Measurements from ENCODE around the gene VPS13D.
"Not testable (repeated sequence)": the region's sequence is repeated elsewhere in the genome, so short reads cannot be mapped to it uniquely, and the experiment has no call there.

VPS13D gene

GRCh38 chr1:12521096-12521495 is 291.3 kb downstream of the VPS13D start:
- no peak for DNase-seq

DNA sequence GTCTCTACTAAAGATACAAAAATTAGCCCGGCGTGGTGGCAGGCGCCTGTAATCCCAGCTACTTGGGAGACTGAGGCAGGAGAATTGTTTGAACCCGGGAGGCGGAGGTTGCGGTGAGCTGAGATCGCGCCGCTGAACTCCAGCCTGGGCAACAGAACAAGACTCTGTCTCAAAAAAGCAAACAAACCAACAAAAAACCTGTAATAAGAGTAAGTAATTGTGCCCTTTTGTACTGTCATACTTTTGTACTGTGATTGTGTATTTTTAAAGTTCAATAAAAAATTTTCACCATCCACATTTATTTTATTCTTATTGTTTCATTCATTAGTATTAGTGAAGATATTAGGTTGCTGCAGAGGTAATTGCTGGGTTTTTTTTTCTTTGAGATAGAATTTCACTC is 292.9 kb downstream of the VPS13D start:
- DNase-seq, result not testable (repeated sequence)

DNA sequence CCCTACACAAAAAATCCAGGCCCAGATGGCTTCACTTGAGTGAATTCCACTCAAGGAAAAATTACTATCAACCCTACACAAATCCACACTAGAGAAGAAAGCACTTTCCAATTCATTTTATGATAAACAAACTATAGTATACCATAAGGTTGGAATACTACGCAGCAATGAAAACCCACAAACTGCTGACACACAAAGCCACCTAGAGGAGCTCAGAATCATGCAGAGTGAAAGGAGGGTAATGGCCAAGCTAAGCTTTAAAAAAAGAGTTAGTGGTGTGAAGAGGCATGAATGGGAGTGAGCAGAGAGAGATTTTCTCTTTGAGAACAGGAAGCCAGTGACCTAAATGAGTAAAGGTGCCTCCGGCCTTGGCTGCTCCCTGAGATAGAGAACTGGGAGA is 294.4 kb downstream of the VPS13D start:
- DNase-seq, result no peak

DNA sequence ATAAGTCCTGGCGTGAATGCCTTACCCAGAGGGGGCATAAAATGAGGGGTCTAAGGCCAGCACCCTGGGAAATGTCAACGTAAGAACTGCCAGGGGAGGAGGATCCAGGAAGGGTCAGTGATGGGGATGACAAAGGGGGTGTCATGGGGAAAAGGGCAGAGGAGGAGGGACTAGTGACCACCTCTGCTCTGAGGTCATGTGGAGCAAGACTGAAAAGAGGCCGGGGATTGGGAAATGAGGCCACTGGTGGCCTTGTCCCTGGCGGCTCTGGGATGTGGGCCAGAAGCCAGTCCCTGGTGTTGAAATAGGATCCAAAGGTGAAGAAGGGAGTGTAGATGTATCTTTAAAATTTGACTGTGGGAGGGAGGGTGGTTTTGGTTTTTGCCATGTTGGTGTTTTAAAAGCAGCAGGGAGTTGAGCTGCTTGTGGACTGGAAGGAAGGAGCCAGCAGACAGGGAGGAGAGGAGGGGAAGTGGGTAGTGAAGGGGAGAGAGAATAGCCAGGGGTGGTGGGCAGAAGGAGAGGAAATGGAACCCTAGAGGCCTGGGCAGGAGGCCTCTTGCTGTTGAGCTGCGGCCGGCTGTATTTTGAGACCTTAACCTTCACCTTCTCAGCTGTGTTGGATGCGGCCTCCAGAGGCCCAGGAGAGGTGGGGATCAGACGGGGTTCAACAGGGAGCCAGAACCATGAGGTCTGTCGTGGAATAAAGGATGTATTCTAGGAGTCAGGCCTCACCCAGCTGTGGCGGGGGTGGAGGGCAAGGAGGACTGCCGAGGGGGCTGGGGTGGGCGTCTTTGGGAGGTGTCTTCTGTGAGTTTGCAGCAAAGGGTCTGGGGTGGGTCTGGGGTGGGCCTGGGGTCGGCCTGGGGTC is 295.7 kb downstream of the VPS13D start:
- DNase-seq, result no peak

- DNase-seq, result no peak
Measured at GRCh38 chr1:12527564-12527963, 297.7 kb downstream of the VPS13D start.

DNA sequence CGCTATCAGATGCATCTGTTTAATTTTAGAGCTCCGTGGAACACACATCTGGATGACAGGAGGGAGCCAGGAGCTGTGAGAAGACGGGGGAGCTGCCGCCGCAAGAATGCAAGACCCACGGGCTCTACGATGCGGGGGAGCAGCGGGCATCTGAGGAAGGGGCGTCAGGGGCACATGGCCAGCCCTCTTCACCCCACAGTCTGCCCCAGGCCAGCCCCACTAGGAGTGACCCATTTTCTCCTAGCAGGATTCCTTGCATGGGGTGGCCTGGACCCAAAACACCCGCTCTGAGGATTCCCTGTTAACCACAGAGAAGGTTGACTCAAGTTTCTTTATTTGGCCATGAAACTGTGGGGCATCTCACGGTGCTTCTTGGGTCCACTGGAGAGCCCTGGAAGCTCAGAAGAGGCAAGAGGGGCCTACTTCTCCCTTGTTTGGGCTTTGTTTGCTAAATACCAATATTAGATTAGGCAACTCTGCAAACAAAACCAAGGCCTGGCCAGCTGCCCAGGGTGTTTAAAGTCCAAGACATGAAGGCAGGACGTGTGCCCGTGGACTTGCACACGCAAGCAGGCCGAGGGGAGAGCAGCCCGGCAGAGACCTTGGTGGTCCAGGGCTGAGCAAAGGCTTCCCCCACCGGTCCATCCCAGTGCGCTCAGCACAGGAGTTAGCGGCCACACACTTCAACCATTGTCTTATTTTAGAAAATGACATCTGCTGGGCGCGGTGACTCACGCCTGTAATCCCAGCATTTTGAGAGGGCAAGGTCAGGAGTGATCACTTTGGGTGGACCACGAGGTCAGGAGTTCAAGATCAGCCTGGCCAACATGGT is 298.4 kb downstream of the VPS13D start:
- DNase-seq, result no peak

- DNase-seq, result no peak
Measured at GRCh38 chr1:12529640-12530174, 299.9 kb downstream of the VPS13D start.

GRCh38 chr1:12530462-12531178 is 300.8 kb downstream of the VPS13D start:
- DNase-seq, result no peak

DNA sequence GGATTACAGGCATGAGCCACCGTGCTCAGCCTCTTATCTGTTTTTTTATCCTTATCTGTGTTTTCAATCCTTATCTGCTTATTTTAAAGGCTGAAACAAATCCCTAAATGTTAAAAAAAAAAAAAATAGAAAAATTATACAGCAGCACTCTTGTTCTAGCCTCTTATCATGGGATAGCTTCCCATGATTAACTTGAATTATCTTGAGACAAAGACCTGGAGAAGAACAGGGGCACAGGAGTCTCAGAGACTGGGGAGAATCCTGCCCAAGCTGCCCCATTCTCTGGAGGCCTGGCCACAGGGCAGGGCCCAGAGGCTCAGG is 301.3 kb downstream of the VPS13D start:
- no peak for DNase-seq

DNA sequence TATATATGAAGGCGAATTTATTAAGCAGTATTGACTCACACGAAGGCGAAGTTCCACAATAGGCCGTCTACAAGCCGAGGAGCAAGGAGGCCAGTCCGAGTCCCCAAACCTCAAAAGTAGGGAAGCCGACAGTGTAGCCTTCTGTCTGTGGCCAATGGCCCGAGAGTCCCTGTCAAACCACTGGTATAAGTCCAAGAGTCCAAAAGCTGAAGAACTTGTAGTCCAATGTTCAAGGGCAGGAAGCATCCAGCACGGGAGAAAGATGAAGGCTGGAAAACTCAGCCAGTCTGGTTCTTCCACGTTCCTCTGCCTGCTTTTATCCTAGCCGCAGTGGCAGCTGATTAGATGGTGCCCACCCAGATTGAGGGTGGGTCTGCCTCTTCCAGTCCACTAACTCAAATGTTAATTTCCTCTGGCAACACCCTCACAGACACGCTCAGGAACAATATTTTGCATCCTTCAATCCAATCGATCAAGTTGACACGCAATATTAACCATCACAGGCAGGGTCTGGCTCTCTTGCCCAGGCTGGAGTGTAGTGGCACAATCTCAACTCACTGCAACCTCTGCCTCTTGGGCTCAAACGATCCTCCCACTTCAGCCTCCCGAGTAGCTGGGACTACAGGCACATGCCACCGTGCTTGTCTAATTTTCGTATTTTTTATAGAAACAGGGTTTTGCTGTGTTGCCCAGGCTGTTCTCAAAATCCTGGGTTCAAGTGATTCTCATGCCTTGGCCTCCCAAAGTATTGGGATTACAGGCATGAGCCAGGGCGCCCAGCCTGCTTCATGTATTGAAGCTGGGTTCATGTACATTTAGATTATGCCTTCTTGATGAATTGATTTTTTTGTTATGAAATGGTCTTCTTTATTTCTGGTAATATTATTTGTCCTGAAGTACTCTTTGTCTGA is 302.8 kb downstream of the VPS13D start:
- no peak for DNase-seq

DNA sequence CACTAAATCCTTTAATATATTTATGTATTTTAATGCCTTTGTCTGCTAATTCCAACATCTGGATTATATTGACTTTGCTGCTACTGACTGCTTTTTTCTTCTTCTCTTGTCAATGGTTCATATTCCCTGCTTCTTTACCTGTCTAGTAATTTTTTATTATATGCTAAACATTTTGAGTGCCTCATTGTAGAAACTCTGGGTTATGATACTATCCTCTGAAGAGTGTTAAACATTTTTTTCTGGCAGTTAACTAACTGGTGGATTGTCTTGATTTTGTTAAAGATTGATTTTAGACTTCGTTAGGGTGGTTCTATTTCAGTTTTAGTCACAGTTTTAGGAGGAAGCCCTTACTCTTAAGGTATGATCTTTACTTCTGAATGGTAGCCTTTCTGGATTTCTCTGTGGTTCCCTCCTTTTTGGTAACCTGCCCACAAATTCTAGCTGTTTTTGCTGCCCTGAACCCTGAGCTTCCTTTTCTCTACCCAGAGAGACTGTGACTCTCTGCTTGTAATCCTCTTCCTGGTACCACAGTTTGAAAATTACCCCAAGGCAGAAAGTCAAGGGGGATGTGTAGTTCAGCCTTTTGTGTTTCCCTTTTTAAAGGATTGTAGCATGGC is 306.3 kb downstream of the VPS13D start:
- DNase-seq, result no peak

DNA sequence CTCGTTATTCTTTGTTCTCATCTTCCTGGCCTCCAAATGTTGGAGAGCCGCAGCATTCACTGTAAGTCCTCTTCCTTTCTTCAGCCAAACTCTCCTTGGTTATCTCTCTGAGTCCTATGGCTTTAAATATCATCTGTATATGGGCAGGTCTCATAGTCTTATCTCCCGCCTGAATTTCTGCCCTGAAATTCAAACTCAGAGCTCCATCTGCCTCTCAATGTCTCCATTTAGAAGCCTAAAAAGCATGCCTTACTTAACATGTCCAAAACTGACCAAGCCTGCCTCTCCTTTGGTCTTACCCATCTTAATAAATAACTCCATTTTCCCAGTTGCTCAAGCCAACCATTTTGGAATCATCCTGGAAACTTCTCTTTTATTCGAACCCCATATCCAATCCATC is 307.5 kb downstream of the VPS13D start:
- DNase-seq, result no peak

GRCh38 chr1:12537906-12538461 is 308.2 kb downstream of the VPS13D start:
- DNase-seq, result no peak

- not testable (repeated sequence) for DNase-seq
Measured at GRCh38 chr1:12538536-12538935, 308.7 kb downstream of the VPS13D start.

DNA sequence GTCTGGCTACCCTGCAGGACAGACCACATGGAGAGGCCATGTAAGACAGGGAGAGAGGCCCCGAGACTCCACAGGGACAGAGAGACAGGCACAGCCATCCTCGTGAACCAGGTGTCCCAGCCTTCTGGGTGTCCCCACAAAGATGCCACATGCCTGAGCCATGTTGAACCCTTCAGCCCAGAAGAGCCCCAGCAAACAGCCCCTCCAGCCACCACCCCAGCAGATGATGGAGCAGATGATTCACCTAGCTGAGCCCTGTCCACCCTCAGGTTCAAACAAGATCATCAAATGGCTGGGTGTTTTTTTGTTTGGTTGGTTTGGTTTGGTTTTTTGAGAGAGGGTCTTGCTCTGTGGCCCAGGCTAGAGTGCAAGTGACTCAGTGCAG is 309.5 kb downstream of the VPS13D start:
- DNase-seq, result no peak

GRCh38 chr1:12539705-12540579 is 310.1 kb downstream of the VPS13D start:
- no peak for DNase-seq

- no peak for DNase-seq
Measured at GRCh38 chr1:12540580-12541273, 310.9 kb downstream of the VPS13D start.

DNA sequence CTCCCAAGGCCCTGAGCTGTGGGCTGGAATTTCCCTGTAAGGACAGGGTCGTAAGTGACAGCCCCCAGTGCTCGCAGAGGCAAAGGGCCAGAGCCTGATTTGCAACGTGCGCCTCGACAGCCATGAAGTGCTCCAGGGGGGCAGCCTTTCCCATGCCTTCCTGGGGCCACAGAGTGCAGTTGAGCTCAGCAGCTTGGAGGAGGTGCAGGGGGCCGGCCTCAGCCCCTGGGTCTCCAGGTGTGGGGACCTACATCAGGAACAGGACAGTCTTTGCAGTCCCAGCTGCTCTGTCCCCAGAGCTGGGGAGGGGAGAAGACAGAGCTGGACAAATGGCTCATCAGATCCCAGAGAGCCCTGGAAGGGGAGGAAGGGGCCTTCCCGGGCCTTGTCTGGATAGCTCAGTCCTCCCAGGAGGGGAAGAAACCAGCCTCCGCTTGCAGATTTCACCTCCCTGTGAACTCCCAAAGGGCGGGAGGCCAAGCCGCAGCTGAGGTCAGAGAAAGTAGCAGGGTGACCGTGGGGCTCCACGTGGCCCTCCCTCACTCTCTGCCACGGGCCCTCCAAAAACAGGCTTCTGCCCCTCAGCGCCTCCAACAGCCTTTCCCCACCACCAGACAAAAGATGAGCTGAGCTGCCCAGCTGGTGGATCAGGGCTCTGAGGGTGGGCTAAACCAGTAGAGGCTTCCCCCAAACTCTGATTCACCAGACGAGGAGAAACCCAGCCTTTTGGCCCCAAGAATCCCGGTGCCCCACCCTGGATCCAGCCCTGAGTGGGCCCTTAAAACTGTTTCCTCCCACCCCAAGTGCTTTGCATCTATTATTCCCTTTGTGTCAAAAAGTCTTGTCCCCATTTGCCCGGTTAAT is 311.7 kb downstream of the VPS13D start:
- DNase-seq, result no peak

- no peak for DNase-seq
Measured at GRCh38 chr1:12542138-12542465, 312.3 kb downstream of the VPS13D start.

All from stimulated activated naive CD4-positive, alpha-beta T cell (primary cell).